Cortex of kidney (tissue), 1 donor: ENCODE results near the gene ATP2B3.

Experiments used
- DNase-seq: peaks from one replicate; lab custom pipeline; 2025; lab: John Stamatoyannopoulos, UW

ATP2B3 gene

DNA sequence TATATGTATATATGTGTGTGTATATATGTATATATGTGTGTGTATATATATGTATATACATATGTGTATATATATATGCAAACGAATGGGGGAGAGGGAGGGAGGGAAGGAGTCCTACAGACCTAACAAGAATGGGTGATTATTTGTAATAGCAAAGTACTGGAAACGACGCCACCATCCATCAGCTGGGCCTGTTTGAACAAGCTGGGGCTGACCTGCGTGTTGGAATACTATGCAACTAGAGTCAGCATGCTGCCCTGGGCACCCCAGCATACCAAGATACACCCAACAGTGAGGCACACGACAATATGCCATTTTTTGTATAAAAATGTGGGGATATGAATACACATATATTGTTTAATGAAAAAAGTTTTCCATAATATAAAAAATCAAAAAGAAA is 103.1 kb downstream of the ATP2B3 start:
- DNase-seq = no peak

DNA sequence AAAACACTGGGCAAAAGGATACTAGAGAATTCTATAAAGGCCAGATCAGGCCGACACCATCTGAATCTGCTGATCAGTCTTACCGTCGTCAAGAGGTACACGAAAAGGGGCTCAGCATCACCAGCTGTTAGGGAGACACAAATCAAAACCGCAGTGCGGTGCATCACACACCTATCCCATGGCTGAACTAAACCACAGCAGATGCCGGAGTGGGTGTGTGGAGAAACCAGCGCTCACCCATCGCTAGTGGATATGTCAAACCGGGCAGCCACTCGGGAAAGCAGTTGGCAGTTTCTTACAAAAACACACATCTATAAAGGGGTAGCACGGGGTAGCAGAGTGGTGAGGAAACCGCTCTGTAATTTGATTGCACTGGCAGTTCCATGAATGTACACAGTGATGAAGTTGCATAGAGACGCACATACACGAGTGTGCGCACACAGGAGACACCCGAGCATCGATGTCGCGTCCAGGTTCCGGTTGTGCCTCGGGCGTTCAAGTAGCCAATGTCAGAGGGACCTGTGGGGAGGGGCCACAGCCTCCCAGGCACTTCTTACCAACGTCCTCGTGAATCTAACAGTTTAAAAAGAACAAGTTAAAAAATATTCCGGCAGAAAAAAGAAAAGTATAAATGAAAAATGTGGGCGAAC is 104.6 kb downstream of the ATP2B3 start:
- DNase-seq = no peak

DNA sequence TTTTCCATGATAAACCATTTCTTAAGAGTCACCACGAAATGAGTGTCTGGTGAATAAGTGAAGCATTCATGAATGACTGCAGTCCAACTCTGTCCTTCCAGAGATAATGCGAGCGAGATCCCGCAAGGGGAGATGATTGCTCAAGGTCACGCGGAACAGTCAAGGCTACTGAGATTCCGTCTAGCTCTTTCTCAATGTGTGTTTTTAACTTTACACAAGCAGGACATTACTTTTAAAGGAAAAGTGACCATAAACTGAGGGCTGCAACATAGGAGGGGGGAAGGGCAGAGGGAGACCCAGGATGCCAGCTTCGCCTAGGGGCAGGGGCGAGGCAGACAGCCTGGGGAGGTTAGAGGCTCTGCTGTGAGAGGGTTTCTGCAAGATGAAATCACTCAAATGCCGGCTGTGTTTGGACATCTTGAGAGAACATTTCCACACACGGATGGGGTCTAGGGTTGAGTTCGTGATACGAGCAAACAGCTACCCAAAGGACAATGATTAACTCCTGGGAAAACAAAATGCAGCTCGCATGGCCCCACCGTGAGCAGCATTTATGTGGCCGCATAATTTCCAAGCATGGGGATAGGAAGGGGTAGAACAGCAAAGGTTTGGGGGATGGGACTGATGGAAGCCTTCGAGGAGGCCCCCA is 105.3 kb downstream of the ATP2B3 start:
- no peak for DNase-seq

DNA sequence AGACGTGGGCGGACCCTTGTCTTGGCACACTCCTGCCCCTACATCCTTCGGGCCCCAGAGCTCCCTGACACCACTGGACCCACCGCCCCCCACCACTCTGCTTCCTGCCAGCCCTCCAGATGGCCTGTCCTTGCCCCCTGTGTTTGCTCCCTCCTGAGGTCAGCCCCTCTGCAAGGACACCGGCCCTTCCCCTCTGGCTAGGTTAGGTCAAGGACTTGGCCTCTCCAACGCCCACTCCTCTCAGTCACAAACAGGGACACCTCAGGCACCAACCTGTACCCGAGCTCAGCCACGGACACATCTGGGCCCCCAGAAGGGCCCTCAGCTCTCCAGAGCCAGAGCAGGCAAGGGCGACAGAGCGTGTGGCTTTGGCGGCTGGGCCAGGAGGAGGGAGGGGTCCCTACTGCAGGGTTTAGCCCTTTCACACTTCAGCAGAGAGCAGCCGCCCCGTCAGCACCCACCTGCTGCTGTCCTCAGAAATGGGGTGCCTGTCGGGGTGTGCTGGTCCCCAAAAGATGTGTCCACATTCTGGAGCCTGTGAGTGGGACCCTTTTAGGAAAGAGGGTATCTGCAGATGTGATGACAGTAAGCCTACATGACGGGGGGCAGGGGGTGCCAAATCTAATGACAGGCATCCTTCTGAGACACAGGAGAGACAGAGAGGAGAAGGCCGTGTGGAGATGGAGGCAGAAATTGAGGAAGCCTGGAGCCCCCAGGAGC is 106.0 kb downstream of the ATP2B3 start:
- DNase-seq = no peak

DNA sequence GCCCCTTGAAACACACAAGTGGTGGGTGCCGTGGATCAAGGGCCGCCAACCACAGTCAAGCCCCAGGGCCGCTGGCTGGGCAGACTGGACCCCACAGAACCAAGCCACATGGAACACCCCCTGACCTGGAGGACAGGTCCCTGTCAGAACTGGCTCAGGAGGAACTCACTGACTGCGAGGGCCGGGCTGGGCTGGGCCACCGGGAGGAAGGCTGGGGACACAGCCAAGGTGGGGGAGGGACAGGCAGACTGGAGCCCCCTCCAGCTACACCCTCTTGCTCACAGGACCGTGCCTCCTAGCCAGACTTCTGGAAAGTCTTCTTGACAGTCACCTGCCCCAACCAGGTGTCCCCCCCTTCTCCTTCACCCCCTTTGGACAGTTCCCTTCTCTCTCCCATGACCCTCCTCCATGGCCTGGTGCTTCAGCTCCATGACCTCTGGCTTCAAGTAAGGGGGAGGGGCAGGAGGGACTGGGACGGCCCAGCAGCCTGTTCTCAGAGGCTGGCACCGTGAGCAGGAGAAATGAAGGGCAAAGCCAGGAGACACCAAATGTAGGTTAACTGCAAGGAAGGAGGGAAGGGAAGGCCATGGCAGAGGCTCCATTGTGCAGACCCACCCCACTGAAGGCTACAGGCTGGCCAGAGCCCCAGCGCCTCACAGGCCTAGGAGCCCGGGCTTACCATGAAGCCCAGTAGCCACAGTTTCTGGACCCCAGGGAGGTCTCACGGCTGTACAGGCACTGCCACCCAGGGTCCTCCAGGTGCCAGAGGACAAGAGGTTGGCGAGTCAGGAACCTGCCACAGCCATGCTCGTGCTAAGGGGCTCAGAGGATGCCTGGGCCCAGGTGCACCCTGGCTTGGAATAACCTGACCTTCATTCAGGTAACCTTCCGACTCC is 107.0 kb downstream of the ATP2B3 start:
- DNase-seq = no peak

DNA sequence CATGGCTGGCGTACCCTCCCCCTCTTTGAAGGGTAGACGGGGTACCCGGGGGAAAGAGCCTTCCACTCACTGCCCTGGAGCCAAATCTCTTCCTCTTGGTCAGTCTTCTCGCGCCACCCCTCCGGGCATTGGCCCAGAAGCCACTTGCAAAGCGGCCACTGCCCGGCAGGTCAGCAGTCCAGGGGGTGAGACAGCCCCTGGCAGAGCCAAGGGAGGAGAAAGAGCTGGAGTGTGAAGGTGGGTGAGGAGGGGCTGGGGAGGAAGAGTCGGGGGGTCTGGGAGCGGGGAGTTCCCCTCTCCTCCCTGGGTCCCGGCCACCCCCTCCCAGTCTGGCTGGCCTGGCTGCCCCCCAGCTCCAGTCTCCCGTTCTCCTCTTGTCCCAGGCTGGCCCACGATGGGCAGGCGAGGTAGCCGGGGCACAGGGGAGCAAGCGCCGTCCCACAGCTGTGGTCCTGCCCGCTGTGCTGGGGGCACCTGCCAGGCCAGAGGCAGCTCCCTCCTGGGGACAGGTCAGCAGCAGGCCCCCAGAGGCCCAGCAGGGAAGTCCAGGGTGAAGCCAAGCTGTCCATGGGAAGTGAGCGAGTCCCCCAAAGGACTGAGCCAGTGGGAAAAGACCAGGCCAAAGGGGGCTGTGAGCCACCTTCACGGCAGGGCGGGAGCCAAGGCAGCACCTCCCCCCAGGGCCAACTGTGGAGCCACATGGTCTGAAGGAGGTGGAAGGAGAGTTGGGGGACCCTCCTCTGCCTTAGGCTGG is 108.0 kb downstream of the ATP2B3 start:
- DNase-seq = no peak

DNA sequence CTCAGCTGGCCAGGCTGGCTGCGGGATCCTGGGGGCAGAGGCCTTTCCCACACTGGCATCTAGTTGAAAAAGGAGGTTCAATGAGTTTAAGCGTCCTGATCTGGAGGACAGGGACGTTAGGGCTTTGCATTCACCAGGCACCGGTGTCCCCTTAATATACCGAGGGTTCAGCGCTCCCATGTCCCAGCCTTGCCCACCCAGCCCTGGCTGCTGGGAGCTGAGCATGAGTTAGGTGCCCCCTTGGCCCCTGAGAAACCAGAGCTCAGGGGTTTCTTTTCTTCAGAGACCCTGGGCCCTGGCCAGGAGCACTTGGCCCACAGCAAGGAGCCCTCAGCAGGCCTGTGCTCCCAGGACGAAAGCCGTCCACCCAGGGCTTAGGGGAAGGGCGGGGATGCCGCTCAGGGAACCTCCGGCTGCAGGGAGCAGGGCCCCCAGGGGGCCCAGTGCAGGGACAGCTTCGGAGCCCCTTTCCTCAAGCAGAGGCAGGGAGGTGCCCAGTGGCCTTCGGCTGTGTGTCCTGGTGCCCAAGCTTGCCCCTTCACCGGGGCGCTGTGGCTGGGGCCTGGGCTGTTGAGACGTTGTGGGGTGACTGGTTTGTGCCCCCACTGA is 108.7 kb downstream of the ATP2B3 start:
- DNase-seq = no peak

DNA sequence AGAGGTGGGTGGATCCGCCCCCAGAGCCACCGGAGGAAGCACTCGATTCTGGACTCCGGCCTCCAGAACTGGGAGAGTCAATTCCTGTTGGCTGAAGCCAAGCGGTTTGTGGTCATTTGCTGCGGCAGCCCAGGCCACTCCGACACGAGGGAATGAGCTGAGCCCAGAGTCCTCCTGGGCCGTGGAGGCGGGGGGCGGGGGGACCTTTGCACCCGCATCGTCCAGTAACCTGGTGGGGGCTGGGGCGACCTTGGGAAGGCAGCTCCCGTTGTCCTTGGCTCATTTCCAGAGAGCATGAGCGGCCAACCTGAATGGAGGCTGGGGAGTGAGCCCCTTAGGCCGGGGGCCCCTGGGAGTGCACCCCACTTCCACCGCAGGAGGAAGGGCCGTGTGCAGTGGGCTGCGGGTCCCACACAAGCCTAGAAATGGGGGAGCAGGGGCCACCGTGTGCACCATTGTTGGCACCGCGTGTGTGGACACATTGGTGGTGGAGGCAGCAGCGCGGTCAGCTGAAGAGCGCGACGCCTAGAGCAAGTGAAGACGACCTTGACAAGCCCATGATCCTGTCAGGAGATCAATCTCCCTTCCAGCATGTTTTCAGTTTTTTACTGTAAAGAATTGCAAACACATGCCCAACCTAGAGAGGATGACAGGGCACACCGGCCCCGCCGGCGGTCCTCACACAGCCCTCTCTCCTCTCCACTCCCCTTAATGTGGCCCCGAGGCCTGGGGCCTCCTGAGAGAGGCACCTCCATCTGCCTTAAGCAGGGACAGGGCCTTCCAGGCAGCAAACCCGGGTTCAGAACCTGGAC is 109.6 kb downstream of the ATP2B3 start:
- DNase-seq = no peak

DNA sequence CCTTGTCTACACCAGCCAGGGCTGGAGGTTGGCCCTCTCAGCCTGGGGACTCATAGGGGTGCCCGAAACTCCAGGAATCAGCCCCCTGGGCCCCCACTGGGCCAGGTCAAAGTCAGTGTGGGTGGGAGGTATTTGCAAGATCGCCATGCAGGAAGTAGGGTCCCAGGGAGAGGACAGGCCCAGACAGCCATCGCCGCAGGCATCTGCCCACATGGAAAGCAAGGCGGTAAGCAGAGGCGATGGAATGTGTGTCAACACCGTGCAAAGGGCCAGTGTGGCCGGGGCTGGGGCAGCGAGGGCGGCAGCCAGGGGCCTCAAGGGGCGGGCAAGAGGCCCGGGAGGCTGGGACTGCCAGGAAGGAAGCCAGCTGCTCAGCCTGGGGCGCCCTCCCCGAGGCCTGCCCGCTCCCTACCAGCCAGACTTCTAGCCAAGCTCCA is 110.3 kb downstream of the ATP2B3 start:
- no peak for DNase-seq

DNA sequence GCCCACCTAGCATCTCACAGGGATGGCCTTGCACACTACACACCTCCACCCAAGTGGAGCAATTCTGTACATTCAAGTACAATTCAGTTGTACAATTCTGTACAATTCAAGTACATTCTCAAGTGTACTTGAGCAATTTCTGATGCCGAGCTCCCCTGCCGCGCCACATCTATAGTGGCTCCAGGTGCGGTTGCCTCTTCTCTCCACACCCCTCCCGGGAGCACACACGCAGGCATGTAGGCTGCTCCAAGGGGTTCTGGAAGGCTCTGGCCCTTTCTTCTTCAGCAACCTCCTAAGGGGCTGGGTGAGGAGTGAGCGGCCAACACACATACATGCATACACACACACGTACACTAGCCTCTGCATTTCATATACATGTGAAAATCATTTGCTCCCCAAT is 110.7 kb downstream of the ATP2B3 start:
- DNase-seq = no peak

DNA sequence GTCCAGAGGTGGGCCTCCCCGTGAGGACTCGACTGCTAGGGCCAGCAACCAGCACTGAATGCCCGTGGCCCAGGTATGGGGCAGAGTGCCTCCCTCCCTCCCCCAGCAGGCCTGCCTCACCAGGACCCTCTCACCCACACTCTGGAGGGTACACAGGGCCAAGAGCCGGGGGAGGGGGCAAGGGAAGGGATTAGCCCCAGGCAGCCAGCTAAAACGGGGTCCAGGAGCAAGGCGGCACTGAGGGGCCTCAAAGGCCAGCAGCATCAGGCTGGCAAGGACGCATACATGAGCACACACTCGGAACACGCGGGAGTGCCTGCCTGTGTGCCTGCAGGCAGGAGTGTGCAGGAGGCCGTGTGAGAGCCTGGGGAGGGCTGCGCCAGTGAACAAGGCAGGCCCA is 111.2 kb downstream of the ATP2B3 start:
- DNase-seq = no peak

DNA sequence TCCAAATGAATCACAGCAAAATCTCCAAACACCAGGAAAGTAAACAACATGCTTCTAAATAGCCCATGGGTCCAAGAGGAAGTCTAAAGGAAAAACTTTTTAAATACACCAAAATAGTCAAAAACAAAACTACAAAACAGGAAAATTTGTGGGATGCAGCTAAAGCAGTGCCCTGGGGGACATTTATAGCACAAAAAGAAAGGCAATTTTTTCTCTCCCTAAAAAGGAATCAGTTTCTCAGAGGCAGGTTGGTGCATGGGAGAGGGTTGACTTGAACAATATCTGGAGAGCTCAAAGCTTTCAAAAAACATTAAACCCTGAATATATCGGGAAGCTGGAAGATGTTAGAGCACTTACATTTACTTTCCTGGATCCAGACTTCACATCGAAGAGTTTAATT is 113.9 kb downstream of the ATP2B3 start:
- no peak for DNase-seq

DNA sequence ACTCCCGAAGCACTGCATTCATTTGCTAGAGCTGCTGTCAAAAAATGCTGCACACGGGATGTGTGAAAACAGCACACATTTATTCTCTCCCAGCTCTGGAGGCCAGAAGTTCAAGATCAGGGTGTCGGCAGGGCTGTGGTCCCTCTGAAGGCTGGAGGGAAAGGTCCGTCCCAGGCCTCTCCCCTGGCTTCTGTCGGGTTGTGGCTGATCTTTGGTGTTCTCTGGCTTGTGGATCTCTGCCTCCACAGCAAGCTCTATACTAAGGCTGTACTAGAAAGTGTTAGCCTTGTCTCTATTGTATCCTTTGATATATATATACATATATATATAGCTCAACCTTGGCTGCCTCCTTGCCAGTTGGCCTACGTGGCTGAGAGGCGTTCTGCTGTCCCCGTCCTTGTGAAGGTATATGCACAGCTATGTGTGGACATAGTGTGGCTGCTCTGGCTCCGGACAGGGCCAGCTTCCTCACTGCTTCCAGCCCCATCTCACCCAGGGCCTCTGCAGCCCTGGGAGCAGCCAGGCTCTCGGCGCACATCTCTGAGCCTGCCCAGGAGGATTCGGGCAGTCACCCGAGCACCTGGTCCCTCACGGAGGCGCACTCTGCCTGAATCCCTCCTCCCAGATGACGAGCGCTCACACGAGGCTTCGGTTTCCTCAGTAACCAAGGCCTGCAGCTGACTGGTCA is 114.6 kb downstream of the ATP2B3 start:
- DNase-seq = no peak
